ENCODE measurements around the gene KRI1.

Gene KRI1

GRCh38 chr19:10560154-10560553 lies 5.7 kb downstream of the KRI1 start:
- no peak for TF ChIP-seq CTCF (IDR thresholded peaks at IDR 0.05)

- TF ChIP-seq CTCF (IDR thresholded peaks at IDR 0.05), result no peak
These were observed 8.1 kb downstream of the KRI1 start for GRCh38 chr19:10557603-10558197.

- no peak for TF ChIP-seq CTCF (IDR thresholded peaks at IDR 0.05)
These were observed 10.2 kb downstream of the KRI1 start for GRCh38 chr19:10555610-10555973.

GRCh38 chr19:10554760-10555609 lies 10.8 kb downstream of the KRI1 start:
- no peak for TF ChIP-seq CTCF (IDR thresholded peaks at IDR 0.05)

- no peak for TF ChIP-seq CTCF (IDR thresholded peaks at IDR 0.05)
These were observed 11.8 kb downstream of the KRI1 start for GRCh38 chr19:10553943-10554381.

- no peak for TF ChIP-seq CTCF (IDR thresholded peaks at IDR 0.05)
These were observed 12.6 kb downstream of the KRI1 start for GRCh38 chr19:10553087-10553667.

GRCh38 chr19:10552510-10553053 lies 13.2 kb downstream of the KRI1 start:
- no peak for TF ChIP-seq CTCF (IDR thresholded peaks at IDR 0.05)
